Activated naive CD8-positive, alpha-beta T cell treated with anti-CD3 and anti-CD28 coated beads for 36 hours (primary cell): Measurements from ENCODE around the gene NOL4L. TPM values are rescaled to one million over a fixed set of nuclear protein-coding genes. Genes with fewer than 3 reads are reported as not detected.
"Not testable (repeated sequence)": the region's sequence is repeated elsewhere in the genome, so short reads cannot be mapped to it uniquely, and the experiment has no call there.

Experiments used
- DNase-seq: peaks from one replicate; pipeline ENCODE4 v3.0.0; 2021
- H3K27ac Mint-ChIP-seq: one replicate; pipeline ENCODE4 v1.8.0; 2022; ENCODE audit warnings: mild to moderate bottlenecking, moderate library complexity, mixed read lengths
- H3K27me3 Mint-ChIP-seq: one replicate; pipeline ENCODE4 v1.8.0; 2022; ENCODE audit warnings: mild to moderate bottlenecking, mixed read lengths
- H3K36me3 Mint-ChIP-seq: one replicate; pipeline ENCODE4 v1.8.0; 2021; ENCODE audit warnings: mild to moderate bottlenecking, mixed read lengths
- H3K4me1 Mint-ChIP-seq: one replicate; pipeline ENCODE4 v1.8.0; 2021; ENCODE audit warnings: mixed read lengths
- H3K4me3 Mint-ChIP-seq: one replicate; pipeline ENCODE4 v1.8.0; 2022; ENCODE audit warnings: mild to moderate bottlenecking, moderate library complexity, mixed read lengths
- H3K9me3 Mint-ChIP-seq: one replicate; pipeline ENCODE4 v1.8.0; 2022; ENCODE audit warnings: mixed read lengths
- total RNA-seq, 2 experiments: library from RNA; stranded (reverse); gene quantifications; one replicate each; pipeline ENCODE4 v1.2.3, GENCODE V29; 2021

NOL4L gene
- total RNA-seq, 2 experiments from 2014 or later, result 15.9 TPM

GRCh38 chr20:32507998-32508774, 76.9 kb downstream of the NOL4L start:
- Mint-ChIP-seq H3K9me3 (no peaks in the 10 kb centered on the region), H3K4me1 (peaks cover 76% of the 10 kb centered on the region), H3K27me3 (no peaks in the 10 kb centered on the region), H3K36me3 (peaks cover 37% of the 10 kb centered on the region), H3K27ac (peak overlapping the region; percentile 88), H3K4me3 (peak overlapping the region; percentile 9)
- DNase-seq, result peak; percentile 31

GRCh38 chr20:32506721-32507120, 78.4 kb downstream of the NOL4L start:
- H3K4me3 Mint-ChIP-seq, result no peak overlapping the region
- H3K9me3 Mint-ChIP-seq, result no peaks in the 10 kb centered on the region
- peak overlapping the region; percentile 48 for H3K27ac Mint-ChIP-seq
- H3K36me3 Mint-ChIP-seq, result peaks cover 31% of the 10 kb centered on the region
- peaks cover 65% of the 10 kb centered on the region for H3K4me1 Mint-ChIP-seq
- no peak for DNase-seq
- no peaks in the 10 kb centered on the region for H3K27me3 Mint-ChIP-seq

- Mint-ChIP-seq H3K4me3 (no peak overlapping the region), H3K4me1 (peaks cover 61% of the 10 kb centered on the region)
- no peak for DNase-seq
Observed at GRCh38 chr20:32505723-32506473, 79.2 kb downstream of the NOL4L start.

GRCh38 chr20:32501709-32502108, 83.4 kb downstream of the NOL4L start:
- H3K4me3 Mint-ChIP-seq, result no peak overlapping the region
- peaks cover 37% of the 10 kb centered on the region for H3K4me1 Mint-ChIP-seq
- DNase-seq, result no peak
- H3K9me3 Mint-ChIP-seq, result no peaks in the 10 kb centered on the region
- H3K27me3 Mint-ChIP-seq, result no peaks in the 10 kb centered on the region
- peaks cover 14% of the 10 kb centered on the region for H3K36me3 Mint-ChIP-seq
- no peak overlapping the region for H3K27ac Mint-ChIP-seq

More at GRCh38 chr20:32505723-32506473, 79.2 kb downstream of the NOL4L start:
- Mint-ChIP-seq H3K9me3 (no peaks in the 10 kb centered on the region), H3K27ac (peak overlapping the region; percentile 70), H3K36me3 (peaks cover 26% of the 10 kb centered on the region), H3K27me3 (no peaks in the 10 kb centered on the region)

GRCh38 chr20:32497589-32498224, 87.4 kb downstream of the NOL4L start:
- Mint-ChIP-seq H3K36me3 (peaks cover 3% of the 10 kb centered on the region), H3K27me3 (no peaks in the 10 kb centered on the region), H3K27ac (no peak overlapping the region), H3K4me1 (peaks cover 26% of the 10 kb centered on the region), H3K4me3 (no peak overlapping the region), H3K9me3 (no peaks in the 10 kb centered on the region)
- DNase-seq, result no peak

- Mint-ChIP-seq H3K36me3 (peaks cover 3% of the 10 kb centered on the region), H3K4me1 (peaks cover 26% of the 10 kb centered on the region), H3K27ac (no peak overlapping the region), H3K27me3 (no peaks in the 10 kb centered on the region), H3K9me3 (no peaks in the 10 kb centered on the region), H3K4me3 (no peak overlapping the region)
- no peak for DNase-seq
Observed at GRCh38 chr20:32496811-32497533, 88.2 kb downstream of the NOL4L start.

GRCh38 chr20:32495949-32496348, 89.2 kb downstream of the NOL4L start:
- Mint-ChIP-seq H3K4me1 (peaks cover 25% of the 10 kb centered on the region), H3K27me3 (no peaks in the 10 kb centered on the region), H3K36me3 (peaks cover 6% of the 10 kb centered on the region), H3K9me3 (no peaks in the 10 kb centered on the region), H3K27ac (no peak overlapping the region), H3K4me3 (no peak overlapping the region)
- no peak for DNase-seq

GRCh38 chr20:32495217-32495565, 89.9 kb downstream of the NOL4L start:
- Mint-ChIP-seq H3K4me3 (no peak overlapping the region), H3K4me1 (peaks cover 27% of the 10 kb centered on the region), H3K27me3 (no peaks in the 10 kb centered on the region), H3K9me3 (no peaks in the 10 kb centered on the region), H3K27ac (no peak overlapping the region), H3K36me3 (peaks cover 10% of the 10 kb centered on the region)
- no peak for DNase-seq

- peak overlapping the region; percentile 46 for H3K27ac Mint-ChIP-seq
- H3K36me3 Mint-ChIP-seq, result peaks cover 10% of the 10 kb centered on the region
- no peak for DNase-seq
- no peaks in the 10 kb centered on the region for H3K27me3 Mint-ChIP-seq
- H3K4me3 Mint-ChIP-seq, result no peak overlapping the region
- H3K9me3 Mint-ChIP-seq, result no peaks in the 10 kb centered on the region
- peaks cover 27% of the 10 kb centered on the region for H3K4me1 Mint-ChIP-seq
Observed at GRCh38 chr20:32494483-32495216, 90.5 kb downstream of the NOL4L start.

GRCh38 chr20:32493356-32493755, 91.8 kb downstream of the NOL4L start:
- Mint-ChIP-seq H3K27me3 (no peaks in the 10 kb centered on the region), H3K4me1 (peaks cover 28% of the 10 kb centered on the region), H3K4me3 (no peak overlapping the region), H3K27ac (peak overlapping the region; percentile 48), H3K9me3 (peaks cover 5% of the 10 kb centered on the region), H3K36me3 (peaks cover 15% of the 10 kb centered on the region)
- no peak for DNase-seq

- H3K27me3 Mint-ChIP-seq, H3K9me3 Mint-ChIP-seq, H3K4me3 Mint-ChIP-seq, DNase-seq: not testable (repeated sequence)
- H3K36me3 Mint-ChIP-seq, result peaks cover 20% of the 10 kb centered on the region
- peaks cover 22% of the 10 kb centered on the region for H3K4me1 Mint-ChIP-seq
- H3K27ac Mint-ChIP-seq, result peak overlapping the region; percentile 38
Observed at GRCh38 chr20:32491764-32492151, 93.4 kb downstream of the NOL4L start.

- Mint-ChIP-seq H3K36me3 (peaks cover 24% of the 10 kb centered on the region), H3K9me3 (peaks cover 8% of the 10 kb centered on the region), H3K4me1 (peaks cover 25% of the 10 kb centered on the region), H3K27me3 (no peaks in the 10 kb centered on the region), H3K4me3 (no peak overlapping the region), H3K27ac (peak overlapping the region; percentile 38)
- no peak for DNase-seq
Observed at GRCh38 chr20:32490942-32491763, 94.0 kb downstream of the NOL4L start.

GRCh38 chr20:32488066-32488838, 96.9 kb downstream of the NOL4L start:
- Mint-ChIP-seq H3K4me3 (no peak overlapping the region), H3K36me3 (peaks cover 21% of the 10 kb centered on the region), H3K27ac (peak overlapping the region; percentile 17)

More at GRCh38 chr20:32488066-32488838, 96.9 kb downstream of the NOL4L start:
- Mint-ChIP-seq H3K4me1 (peaks cover 27% of the 10 kb centered on the region), H3K27me3 (no peaks in the 10 kb centered on the region), H3K9me3 (peaks cover 8% of the 10 kb centered on the region)
- DNase-seq, result no peak
